Measurements from ENCODE around the gene PARD3.
"Not testable (repeated sequence)": the region's sequence is repeated elsewhere in the genome, so short reads cannot be mapped to it uniquely, and the experiment has no call there.

The PARD3 gene

GRCh38 chr10:34408381-34408780 is 406.7 kb downstream of the PARD3 start:
- no peak for DNase-seq

GRCh38 chr10:34407324-34407805 is 407.7 kb downstream of the PARD3 start:
- DNase-seq = no peak

- DNase-seq = no peak
Observed at GRCh38 chr10:34406463-34407323, 408.4 kb downstream of the PARD3 start.

DNA sequence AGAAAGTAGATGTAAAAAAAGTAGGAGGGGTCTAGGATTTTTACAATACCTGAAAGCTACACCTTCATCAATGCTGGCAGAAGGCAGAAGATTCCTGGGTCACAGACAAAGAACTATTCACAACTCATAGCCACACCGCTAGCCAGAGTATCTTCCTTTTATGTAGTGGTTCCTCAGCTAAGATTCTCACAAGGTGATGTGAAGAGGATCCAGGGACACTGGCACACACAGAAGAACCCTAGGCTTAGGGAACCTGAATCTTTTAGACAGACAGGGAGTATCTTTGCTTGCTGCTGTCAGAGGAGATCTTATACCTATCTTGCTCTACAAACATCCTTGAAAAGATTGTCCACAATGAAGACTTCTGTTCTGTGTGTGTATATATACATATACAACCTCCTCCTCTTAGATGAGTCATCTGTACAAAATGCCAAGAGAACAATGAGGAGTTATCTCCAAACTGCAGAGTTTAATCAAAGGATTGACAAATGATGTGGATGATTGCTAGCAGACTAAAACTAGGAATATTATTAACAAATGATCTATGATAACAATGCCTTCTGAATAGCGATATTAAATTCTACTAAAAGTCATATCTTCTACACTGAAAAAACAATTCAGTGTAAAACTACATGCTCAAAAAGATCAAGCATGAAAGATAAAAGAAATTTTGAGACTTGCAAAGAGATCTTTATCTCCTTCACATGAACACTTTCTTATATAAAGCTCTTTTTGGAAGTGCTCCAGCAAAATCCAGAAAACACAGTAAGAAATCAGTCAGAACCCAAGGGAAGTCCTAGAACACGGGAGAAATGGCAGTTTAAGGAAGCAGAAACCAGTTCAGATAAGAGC is 409.3 kb downstream of the PARD3 start:
- DNase-seq = no peak

DNA sequence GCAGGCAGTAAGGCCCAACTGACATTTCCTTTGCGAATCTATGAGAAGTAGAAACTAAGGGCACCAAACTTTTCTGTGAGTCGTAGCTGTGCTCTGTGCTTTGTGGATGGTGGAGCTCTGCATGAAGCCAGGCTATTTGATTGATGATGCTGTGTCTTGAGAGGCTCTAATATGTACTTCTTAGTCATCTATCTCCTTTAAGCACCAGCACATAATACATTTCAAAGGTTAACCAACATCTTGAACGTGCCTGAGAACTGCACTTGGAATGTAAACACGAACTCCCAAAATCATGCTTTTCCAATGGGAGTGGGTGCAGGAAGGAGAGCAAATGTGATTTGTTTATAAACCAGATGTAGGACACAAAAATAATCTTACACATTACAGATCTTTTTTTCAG is 411.6 kb downstream of the PARD3 start:
- DNase-seq = no peak

GRCh38 chr10:34400075-34400474 is 415.0 kb downstream of the PARD3 start:
- DNase-seq = no peak

GRCh38 chr10:34399013-34399412 is 416.1 kb downstream of the PARD3 start:
- no peak for DNase-seq

- no peak for DNase-seq
Observed at GRCh38 chr10:34397324-34397723, 417.8 kb downstream of the PARD3 start.

- DNase-seq = no peak
Observed at GRCh38 chr10:34396663-34397062, 418.4 kb downstream of the PARD3 start.

DNA sequence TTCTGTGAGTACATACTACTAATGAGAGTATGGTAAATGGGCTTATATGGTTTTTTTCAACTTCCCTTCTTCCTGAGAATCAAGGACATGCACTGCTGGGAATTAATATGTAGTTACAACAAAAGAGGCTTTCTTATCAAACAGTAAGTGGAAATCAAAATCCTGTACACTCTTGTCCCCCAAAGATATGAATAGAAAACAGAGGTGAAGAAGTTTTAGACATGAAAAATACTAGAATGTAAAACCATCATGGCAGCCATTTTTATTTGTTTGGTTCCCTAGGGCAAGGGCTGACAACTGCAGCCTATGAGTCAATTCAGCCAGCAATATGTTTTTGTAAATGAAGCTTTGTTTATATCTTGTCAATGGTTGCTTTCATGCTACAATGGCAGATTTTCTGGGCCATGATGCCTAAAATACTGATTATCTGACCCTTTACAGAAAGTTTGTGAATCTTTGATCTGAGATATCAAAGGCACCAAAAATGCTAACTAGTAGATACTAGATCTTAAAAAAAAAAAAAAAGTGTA is 422.4 kb downstream of the PARD3 start:
- no peak for DNase-seq

GRCh38 chr10:34391168-34391567 is 423.9 kb downstream of the PARD3 start:
- not testable (repeated sequence) for DNase-seq

GRCh38 chr10:34389801-34390200 is 425.3 kb downstream of the PARD3 start:
- no peak for DNase-seq

- no peak for DNase-seq
Observed at GRCh38 chr10:34386921-34387320, 428.2 kb downstream of the PARD3 start.

DNA sequence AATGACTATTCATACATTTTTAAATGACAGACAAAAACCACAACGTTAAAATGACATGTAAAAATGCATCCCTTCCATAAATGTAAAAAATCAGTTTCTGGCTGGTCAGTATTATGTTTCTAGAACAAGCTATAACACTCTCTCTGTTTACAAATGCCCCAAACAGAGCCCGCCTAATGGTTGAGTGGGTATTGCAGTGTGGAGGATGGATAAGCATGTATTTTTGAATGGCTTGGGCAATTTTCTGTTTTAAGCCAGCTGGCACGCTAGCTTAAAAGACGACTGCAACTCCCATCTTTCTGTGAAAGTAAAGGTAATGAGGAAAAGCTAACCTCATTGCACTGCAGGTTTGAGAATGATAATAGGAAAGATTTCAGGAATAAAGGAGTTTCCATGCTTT is 430.7 kb downstream of the PARD3 start:
- DNase-seq = no peak

GRCh38 chr10:34382626-34383025 is 432.5 kb downstream of the PARD3 start:
- no peak for DNase-seq

GRCh38 chr10:34380856-34381255 is 434.2 kb downstream of the PARD3 start:
- no peak for DNase-seq

DNA sequence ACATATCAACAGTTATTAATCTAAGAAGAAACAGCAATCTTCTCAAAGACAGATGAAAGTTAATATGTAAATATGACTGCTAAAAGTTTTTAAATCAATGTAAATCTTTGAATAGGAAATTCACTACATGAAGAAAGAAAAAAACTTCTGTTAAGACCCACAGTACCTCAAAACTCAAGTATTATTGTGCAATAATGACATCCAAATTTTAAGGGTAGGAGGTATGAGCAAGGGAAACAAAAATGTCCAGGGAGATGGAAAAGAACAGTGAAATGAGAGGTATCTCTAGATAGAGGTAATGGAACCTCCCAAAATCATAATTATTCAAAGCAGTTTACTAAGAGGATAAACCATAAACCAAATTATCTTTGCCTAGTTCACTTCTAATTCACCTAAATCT is 436.8 kb downstream of the PARD3 start:
- DNase-seq = no peak

- DNase-seq = no peak
Observed at GRCh38 chr10:34377833-34378232, 437.3 kb downstream of the PARD3 start.

DNA sequence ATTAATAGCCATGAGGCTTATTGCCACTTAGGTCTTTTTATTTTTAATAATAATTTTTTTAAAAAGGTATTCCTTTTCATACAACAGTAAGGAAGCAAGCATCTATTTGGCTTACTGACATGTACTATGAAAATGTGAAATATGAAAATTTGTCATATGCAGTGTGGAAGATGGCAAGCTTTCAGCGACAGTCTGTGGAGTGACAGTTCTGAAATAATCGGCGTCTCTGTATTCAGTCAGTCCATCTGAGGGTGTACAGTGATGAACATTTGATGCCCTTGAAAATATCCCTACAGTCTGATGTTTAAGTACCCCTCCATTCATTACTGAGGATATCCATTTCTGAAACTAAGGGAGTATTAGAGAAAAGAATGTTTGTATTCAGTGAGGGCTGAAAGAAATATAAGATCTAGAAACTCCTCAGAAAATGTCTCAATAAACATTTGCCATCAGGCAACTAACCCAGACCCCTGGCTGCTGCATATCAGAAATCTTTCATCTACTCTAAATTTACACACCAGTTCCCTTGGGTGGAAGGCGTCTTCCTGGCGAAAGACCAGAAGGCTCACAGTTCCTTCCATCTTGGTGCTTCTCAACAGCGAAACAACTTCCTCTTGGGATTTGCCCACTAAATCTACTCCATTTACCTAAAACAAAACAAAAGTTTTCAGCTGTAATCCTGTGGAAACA is 440.6 kb downstream of the PARD3 start:
- DNase-seq = peak in 1 of 2 donors; percentile 7

DNA sequence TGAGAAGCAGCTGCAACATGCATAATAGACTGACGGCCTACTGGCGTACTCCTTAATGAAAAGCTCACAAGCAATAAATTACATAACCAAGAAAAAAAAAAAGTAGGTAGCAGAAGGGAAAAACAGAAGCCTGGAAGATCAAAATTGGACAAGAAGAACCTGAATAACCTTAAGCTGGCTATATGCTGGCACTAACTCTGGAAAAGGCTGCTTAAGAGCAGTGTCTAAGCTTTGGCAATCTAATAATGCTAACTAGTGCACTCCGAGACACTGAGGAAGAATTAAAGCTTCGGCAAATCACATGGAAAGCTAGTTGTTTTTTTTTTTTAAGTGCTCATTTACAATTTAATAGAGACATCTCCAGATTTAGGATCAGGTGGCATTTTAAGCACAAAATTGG is 441.9 kb downstream of the PARD3 start:
- DNase-seq = no peak

DNA sequence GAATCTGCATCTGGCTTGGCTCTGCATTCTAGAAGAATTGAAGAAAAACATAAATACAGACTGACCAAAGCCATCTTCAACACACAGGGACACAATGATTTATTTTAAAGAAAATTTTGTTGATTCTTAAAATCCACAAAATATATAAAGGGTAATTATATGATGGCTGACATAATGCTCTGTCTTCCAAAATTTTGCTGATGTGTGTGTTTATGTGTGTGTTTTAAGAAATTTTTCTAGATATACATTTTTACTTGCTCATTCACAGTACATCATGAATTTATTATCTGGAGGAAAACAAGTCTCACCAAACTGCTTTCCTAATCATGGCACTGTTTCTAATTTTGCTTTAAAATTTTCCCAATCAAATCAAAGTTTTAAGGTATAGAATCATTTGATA is 442.6 kb downstream of the PARD3 start:
- DNase-seq = no peak

- no peak for DNase-seq
Observed at GRCh38 chr10:34370126-34370525, 445.0 kb downstream of the PARD3 start.

DNA sequence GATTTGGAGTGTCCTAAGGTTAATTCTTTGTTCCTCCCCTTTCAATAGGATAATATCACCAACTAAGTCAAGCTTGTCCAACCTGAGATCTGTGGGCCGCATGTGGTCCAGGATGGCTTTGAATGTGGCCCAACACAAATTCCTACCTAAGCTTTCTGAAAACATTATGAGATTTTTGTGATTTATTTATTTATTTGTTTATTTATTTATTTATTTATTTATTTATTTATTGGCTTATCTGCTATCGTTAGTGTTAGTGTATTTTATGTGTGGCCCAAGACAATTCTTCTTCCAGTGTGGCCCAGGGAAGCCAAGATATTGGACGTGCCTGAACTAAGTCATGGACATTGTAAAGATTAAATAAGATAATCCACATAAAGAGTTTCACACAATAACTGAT is 446.0 kb downstream of the PARD3 start:
- no peak for DNase-seq
